CD1c-positive myeloid dendritic cell (primary cell): ENCODE data around the gene SRPK3.

Experiments used
- DNase-seq: peaks from one replicate; pipeline ENCODE4 v3.0.0-alpha.2; 2016; ENCODE audit errors: extremely low spot score

The SRPK3 gene

GRCh38 chrX:153831429-153832150 lies 50.7 kb downstream of the SRPK3 start:
- DNase-seq, result peak; percentile 2

GRCh38 chrX:153832728-153833127 lies 51.9 kb downstream of the SRPK3 start:
- DNase-seq, result no peak
